Urinary bladder (tissue), 4 donors: ENCODE results near the gene LEF1. TPM values are rescaled to one million over a fixed set of nuclear protein-coding genes. Genes with fewer than 3 reads are reported as not detected.

ENCODE experiments used
- DNase-seq: peaks from one replicate; pipeline ENCODE4 v3.0.0-alpha.2; 2015; ENCODE audit errors: extremely low spot score
- H3K27ac ChIP-seq: one replicate; pipeline ENCODE4 v1.5.1; 2013; ENCODE audit warnings: low read depth, mild to moderate bottlenecking, moderate library complexity
- H3K36me3 ChIP-seq: one replicate; pipeline ENCODE4 v1.6.1; 2013; ENCODE audit warnings: mild to moderate bottlenecking, moderate library complexity; ENCODE audit not compliant: insufficient read depth
- H3K4me1 ChIP-seq: one replicate; pipeline ENCODE4 v1.6.1; 2013; ENCODE audit warnings: mild to moderate bottlenecking, moderate library complexity; ENCODE audit not compliant: insufficient read depth
- H3K4me3 ChIP-seq: one replicate; pipeline ENCODE4 v1.5.1; 2013; ENCODE audit warnings: low read depth, low read length
- WGBS: extraction: QIAGEN DNeasy Blood & Tissue Kit; methylation state at CpG from one replicate; pipeline ENCODE4 v1.1.7; 2013; 5-methylcytosine and 5-hydroxymethylcytosine counted together
- polyA plus RNA-seq: library from polyadenylated mRNA; stranded (reverse); fragments of 200-250 nt; gene quantifications from one replicate; pipeline ENCODE4 v1.2.3, GENCODE V29; 2013
- total RNA-seq: library from RNA; depleted of rRNA; stranded (reverse); fragments of >200 nt; gene quantifications from one replicate; pipeline ENCODE4 v1.2.3, GENCODE V29; 2014
- donor health status: healthy with polysubstance abuse.
- donor health status: healthy.

The LEF1 gene
- 9.5 TPM for total RNA-seq
- 7.7 TPM for polyA plus RNA-seq

- H3K27ac ChIP-seq: peak within 1 kb of the TSS; percentile 42
- WGBS: under 1% methylated on average over 61 of the region's 61 CpGs
- peak within 1 kb of the TSS; percentile 72 for H3K4me3 ChIP-seq
- no peaks in the 10 kb centered on the region for H3K36me3 ChIP-seq
- H3K4me1 ChIP-seq: peaks cover 3% of the 10 kb centered on the region
- no peak for DNase-seq
Measured at GRCh38 chr4:108168671-108169523, at the start of gene LEF1. LEF1 (minus strand) TSS chr4:108168932; CDS start chr4:108167767, 1,165 bp downstream.

GRCh38 chr4:108216510-108216909 lies 47.8 kb upstream of the LEF1 start:
- Histone ChIP-seq H3K36me3 (no peaks in the 10 kb centered on the region), H3K4me3 (no peak overlapping the region), H3K4me1 (no peaks in the 10 kb centered on the region), H3K27ac (no peak overlapping the region)
- no peak for DNase-seq

- H3K36me3 ChIP-seq: no peaks in the 10 kb centered on the region
- H3K4me1 ChIP-seq: no peaks in the 10 kb centered on the region
- no peak for DNase-seq
- H3K27ac ChIP-seq: no peak overlapping the region
- 91% methylated on average over 4 of the region's 4 CpGs for WGBS
- H3K4me3 ChIP-seq: no peak overlapping the region
Measured at GRCh38 chr4:108215055-108215454, 46.3 kb upstream of the LEF1 start.

DNA sequence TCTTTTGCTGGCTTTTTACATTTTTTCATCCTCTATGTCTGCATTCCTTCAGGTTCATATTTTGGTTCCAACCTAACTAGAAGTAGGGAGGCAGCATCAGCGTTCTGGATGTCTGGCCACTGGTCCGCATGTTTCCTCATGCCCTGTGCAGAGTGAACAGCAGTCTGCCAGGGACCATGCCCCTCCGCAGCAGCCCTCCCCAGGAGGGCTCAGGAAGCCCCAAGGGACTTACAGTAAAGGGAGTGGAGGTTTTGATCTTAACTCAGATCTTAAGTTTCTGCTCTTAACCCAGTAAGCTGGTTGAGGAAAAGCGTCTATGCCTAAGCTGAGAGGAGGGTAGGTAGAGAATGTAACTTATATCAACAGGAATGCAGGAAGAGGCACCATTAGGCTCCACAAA lies 45.0 kb upstream of the LEF1 start:
- H3K27ac ChIP-seq: no peak overlapping the region
- 75% methylated on average over 4 of the region's 4 CpGs for whole genome bisulfite sequencing

GRCh38 chr4:108213308-108213707 lies 44.6 kb upstream of the LEF1 start:
- H3K4me3 ChIP-seq: no peak overlapping the region
- WGBS: 56% methylated on average over 3 of the region's 3 CpGs

More for the DNA sequence above, 45.0 kb upstream of the LEF1 start:
- Histone ChIP-seq H3K4me3 (no peak overlapping the region), H3K4me1 (no peaks in the 10 kb centered on the region), H3K36me3 (no peaks in the 10 kb centered on the region)
- no peak for DNase-seq

DNA sequence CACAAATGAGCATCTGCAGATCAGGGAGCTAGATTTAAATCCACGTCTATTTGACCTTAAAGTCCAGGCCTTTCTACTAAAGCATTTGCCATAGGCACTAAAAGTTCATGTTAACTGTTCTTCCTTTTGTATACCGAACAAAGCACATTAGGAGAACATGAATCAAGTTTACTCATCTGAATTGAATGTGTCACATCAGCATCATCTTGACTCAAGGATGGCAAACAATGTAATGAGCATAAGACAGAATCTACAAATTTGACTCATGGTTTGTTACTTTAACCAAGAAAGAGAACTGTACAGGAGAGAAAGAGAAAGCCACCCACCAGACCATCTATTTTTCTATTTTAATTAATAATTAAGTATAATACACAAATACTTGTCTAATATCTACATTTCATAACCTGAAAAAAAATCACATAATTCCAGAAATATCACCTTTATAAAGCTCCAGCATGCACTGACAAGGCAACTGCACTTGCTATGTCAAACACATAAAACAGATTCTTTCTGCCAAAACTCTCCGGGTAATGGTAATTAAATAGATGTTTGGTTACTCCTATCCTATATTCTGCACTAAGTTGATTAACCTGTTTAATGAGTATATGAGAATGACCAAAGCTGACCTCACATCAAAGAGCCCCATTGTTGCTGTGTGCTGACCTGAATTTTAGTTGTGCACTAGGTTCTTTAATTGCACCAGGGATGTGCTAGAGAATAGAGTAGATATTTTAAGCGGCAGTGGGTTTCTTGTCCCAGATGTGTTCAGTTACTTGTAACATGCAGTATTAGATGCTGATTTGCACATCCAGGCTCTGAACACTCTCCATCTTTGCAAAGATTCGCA lies 42.5 kb upstream of the LEF1 start:
- Histone ChIP-seq H3K4me3 (no peak overlapping the region), H3K27ac (no peak overlapping the region), H3K4me1 (no peaks in the 10 kb centered on the region), H3K36me3 (no peaks in the 10 kb centered on the region)
- 78% methylated on average over 5 of the region's 5 CpGs for WGBS
- DNase-seq: no peak

More at GRCh38 chr4:108213308-108213707, 44.6 kb upstream of the LEF1 start:
- DNase-seq: no peak
- H3K36me3 ChIP-seq: no peaks in the 10 kb centered on the region
- no peaks in the 10 kb centered on the region for H3K4me1 ChIP-seq
- no peak overlapping the region for H3K27ac ChIP-seq

- Histone ChIP-seq H3K36me3 (no peaks in the 10 kb centered on the region), H3K27ac (no peak overlapping the region), H3K4me1 (no peaks in the 10 kb centered on the region), H3K4me3 (no peak overlapping the region)
- no peak for DNase-seq
- WGBS: 98% methylated on average over 2 of the region's 2 CpGs
Measured at GRCh38 chr4:108209489-108209888, 40.8 kb upstream of the LEF1 start.

DNA sequence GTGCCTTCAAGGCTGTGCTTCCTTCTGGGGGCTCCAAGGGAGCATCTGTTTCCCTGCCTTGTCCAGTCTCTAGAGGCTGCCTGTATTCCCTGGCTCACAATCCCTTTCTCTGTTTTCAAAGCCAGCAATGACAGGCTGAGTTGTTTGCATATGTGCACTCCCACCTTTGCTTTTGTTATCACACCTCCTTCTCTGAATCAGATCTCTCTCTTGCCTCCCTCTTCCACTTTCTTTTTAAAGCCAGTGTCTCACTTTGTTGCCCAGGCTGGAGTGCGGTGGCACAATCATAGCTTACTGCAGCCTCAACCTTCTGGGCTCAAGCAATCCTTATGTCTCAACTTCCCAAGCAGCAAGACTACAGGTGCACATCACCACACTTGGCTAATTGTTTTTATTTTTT lies 37.1 kb upstream of the LEF1 start:
- Histone ChIP-seq H3K4me1 (no peaks in the 10 kb centered on the region), H3K36me3 (no peaks in the 10 kb centered on the region), H3K4me3 (no peak overlapping the region), H3K27ac (no peak overlapping the region)
- 98% methylated on average over 1 of the region's 1 CpG for WGBS
- DNase-seq: no peak

- Histone ChIP-seq H3K4me1 (no peaks in the 10 kb centered on the region), H3K4me3 (no peak overlapping the region), H3K36me3 (no peaks in the 10 kb centered on the region), H3K27ac (no peak overlapping the region)
- DNase-seq: no peak
- WGBS: 90% methylated on average over 2 of the region's 2 CpGs
Measured at GRCh38 chr4:108204518-108204917, 35.8 kb upstream of the LEF1 start.

DNA sequence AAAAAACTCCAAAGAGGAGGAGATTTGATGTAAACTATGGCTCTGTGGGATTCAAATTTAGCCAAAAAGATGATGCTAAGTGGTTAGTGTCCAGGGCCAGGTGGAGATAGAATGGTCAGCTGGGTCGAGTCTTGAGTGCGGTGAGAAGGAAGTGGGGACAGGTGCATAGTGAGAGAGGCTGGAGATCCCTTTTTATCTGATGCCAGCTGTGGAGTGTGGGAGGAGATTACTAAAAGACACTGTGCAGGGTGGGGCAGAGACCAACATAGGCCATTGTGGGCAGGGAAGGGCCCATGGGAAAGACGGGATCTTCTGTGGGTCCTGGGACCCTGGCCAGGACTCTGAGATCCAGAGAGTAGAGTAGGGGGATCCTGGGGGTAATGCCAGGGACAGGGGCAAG lies 34.6 kb upstream of the LEF1 start:
- no peak overlapping the region for H3K4me3 ChIP-seq
- H3K27ac ChIP-seq: no peak overlapping the region
- no peak for DNase-seq
- H3K36me3 ChIP-seq: no peaks in the 10 kb centered on the region
- no peaks in the 10 kb centered on the region for H3K4me1 ChIP-seq
- WGBS: 85% methylated on average over 3 of the region's 3 CpGs

GRCh38 chr4:108201774-108202173 lies 33.0 kb upstream of the LEF1 start:
- H3K36me3 ChIP-seq: no peaks in the 10 kb centered on the region
- no peak for DNase-seq
- 95% methylated on average over 2 of the region's 2 CpGs for WGBS
- H3K27ac ChIP-seq: no peak overlapping the region
- H3K4me3 ChIP-seq: no peak overlapping the region
- H3K4me1 ChIP-seq: no peaks in the 10 kb centered on the region

DNA sequence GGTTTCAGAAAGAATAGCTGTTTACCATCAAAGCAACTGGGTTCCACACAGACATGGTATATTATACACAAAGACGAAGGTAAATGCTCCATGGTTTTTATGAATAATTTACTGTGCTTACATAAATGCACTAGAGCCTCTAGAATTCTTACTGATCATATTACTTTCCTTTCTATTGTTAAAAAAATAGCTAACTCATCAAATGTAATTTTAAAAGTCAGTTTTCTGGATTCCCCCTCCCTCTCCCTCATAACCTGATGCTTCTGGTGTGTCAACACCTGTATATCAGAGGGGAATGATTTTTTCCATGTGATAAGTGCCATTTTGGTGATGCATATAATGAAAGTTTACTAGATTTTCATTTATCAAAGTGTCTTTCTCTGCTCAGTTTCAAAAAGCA lies 31.1 kb upstream of the LEF1 start:
- Histone ChIP-seq H3K27ac (no peak overlapping the region), H3K4me1 (no peaks in the 10 kb centered on the region), H3K4me3 (no peak overlapping the region), H3K36me3 (no peaks in the 10 kb centered on the region)
- 48% methylated on average over 1 of the region's 1 CpG for WGBS
- no peak for DNase-seq

DNA sequence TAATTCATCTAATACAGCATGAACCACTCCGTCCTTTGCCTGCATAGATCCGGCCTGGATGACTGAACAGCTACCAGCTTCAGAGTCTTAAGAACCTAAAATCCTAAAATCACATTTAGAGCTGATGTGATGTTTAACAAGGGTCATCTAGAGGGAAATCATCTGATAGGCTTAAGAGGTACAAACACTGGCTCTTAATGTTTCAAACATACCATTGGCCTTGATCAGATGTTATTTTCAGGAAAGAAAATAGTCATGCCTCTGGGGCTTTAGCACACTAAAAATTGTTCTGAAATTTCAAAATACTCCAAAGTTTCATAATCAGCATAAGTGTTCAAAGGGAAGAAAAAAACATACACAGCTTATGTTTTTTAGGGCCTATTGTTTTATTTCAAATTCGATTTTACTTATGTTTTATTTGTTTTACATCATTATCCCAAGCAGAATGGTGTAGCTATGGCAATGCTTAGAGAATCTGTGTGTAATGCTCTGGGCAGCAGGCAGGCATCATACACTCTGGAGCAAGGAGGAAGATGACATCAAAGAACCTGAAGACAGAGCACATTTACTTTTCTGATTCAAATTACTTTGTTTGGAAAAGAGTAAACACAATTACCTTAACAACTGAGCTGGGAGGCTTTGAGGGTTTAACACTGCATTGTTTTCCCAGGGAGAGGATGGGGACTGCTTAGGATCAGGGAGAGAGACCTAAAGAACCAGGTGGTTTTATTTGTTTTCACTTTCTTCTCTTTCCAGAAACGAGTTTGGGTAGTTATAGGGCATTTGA lies 25.3 kb upstream of the LEF1 start:
- 43% methylated on average over 4 of the region's 4 CpGs for WGBS
- no peak overlapping the region for H3K4me3 ChIP-seq
- DNase-seq: no peak
- H3K36me3 ChIP-seq: no peaks in the 10 kb centered on the region
- no peaks in the 10 kb centered on the region for H3K4me1 ChIP-seq
- H3K27ac ChIP-seq: no peak overlapping the region
